HEK293 (cell line): Measurements from ENCODE around the gene RRH.
"Not testable (repeated sequence)": the region's sequence is repeated elsewhere in the genome, so short reads cannot be mapped to it uniquely, and the experiment has no call there.

Source experiments
- CTCF ChIA-PET: fragments of 350-600 bp; formaldehyde crosslinking; extraction: SDS; loops from one replicate; lab custom pipeline; 2021; ENCODE audit warnings: antibody characterized with exemption; lab: Yijun Ruan, JAX
- POLR2A ChIA-PET: fragments of 300-600 bp; formaldehyde crosslinking; extraction: SDS; loops from one replicate; lab custom pipeline; 2020; ENCODE audit warnings: antibody characterized with exemption, inconsistent platforms; lab: Yijun Ruan, JAX
- H3K27ac ChIP-seq: fragments of 200-500 bp; sonication (Bioruptor generic); 2 replicates; pipeline ENCODE4 v1.5.1; 2014; ENCODE audit warnings: low read depth, low read length, control low read depth, inconsistent platforms; ENCODE audit errors: extremely low read depth
- H3K36me3 ChIP-seq, 2 experiments: fragments of 200-500 bp in 1 of 2; sonication (Bioruptor generic) in 1 of 2; 1 replicate in 1 of 2; 2 replicates in 1 of 2; pipeline ENCODE4 v1.5.1; 2014 to 2017; ENCODE audit warnings: inconsistent platforms in 2 of 2, low read length in 2 of 2; ENCODE audit not compliant: control insufficient read depth in 2 of 2, insufficient read depth in 1 of 2
- H3K4me1 ChIP-seq: fragments of 200-500 bp; sonication (Bioruptor generic); 2 replicates; pipeline ENCODE4 v1.5.1; 2014; ENCODE audit warnings: mild to moderate bottlenecking, low read length, inconsistent platforms; ENCODE audit not compliant: control insufficient read depth, insufficient read depth
- H3K4me3 ChIP-seq: 2 replicates; pipeline ENCODE4 v1.5.1; 2011; ENCODE audit warnings: low read depth, mild to moderate bottlenecking, control low read depth, low read length, moderate library complexity
- H3K9me3 ChIP-seq: fragments of 200-500 bp; sonication (Bioruptor generic); 2 replicates; pipeline ENCODE4 v1.5.1; 2014; ENCODE audit warnings: low read depth, low read length, inconsistent platforms; ENCODE audit not compliant: control insufficient read depth, insufficient read depth
- EGR2 ChIP-seq: fragments of 450-650 bp; formaldehyde crosslinking; IDR thresholded peaks from 2 replicates; pipeline ENCODE4 v1.5.1; 2016; ENCODE audit warnings: low read depth, missing biosample characterization, missing genetic modification characterization
- ELK4 ChIP-seq: IDR thresholded peaks from 2 replicates; pipeline ENCODE4 v1.6.1; 2011; ENCODE audit warnings: mild to moderate bottlenecking, low read depth, low read length, borderline replicate concordance
- IKZF3 ChIP-seq: fragments of 450-650 bp; IDR thresholded peaks from 2 replicates; pipeline ENCODE4 v1.5.0; 2018; ENCODE audit warnings: missing biosample characterization, mild to moderate bottlenecking, missing genetic modification characterization, moderate library complexity
- KLF10 ChIP-seq: fragments of 450-650 bp; IDR thresholded peaks from 2 replicates; pipeline ENCODE4 v1.5.1; 2018; ENCODE audit warnings: missing biosample characterization, mild to moderate bottlenecking, missing genetic modification characterization
- PRDM10 ChIP-seq: fragments of 450-650 bp; formaldehyde crosslinking; IDR thresholded peaks from 2 replicates; pipeline ENCODE4 v1.5.1; 2016; ENCODE audit warnings: missing biosample characterization, missing genetic modification characterization
- REPIN1 ChIP-seq: fragments of 450-650 bp; formaldehyde crosslinking; IDR thresholded peaks from 2 replicates; pipeline ENCODE4 v1.5.1; 2017; ENCODE audit warnings: missing biosample characterization, missing genetic modification characterization, low read depth
- SP2 ChIP-seq: fragments of 450-650 bp; formaldehyde crosslinking; IDR thresholded peaks from 2 replicates; pipeline ENCODE4 v1.5.1; 2016; ENCODE audit warnings: missing biosample characterization, missing genetic modification characterization
- SP3 ChIP-seq: fragments of 450-650 bp; formaldehyde crosslinking; IDR thresholded peaks from 2 replicates; pipeline ENCODE4 v1.5.1; 2016; ENCODE audit warnings: missing biosample characterization, missing genetic modification characterization
- YY1 ChIP-seq: fragments of 450-650 bp; formaldehyde crosslinking; IDR thresholded peaks from 2 replicates; pipeline ENCODE4 v1.5.1; 2018; ENCODE audit warnings: missing biosample characterization, missing genetic modification characterization
- ZFHX2 ChIP-seq: fragments of 450-650 bp; formaldehyde crosslinking; conservative IDR thresholded peaks from 2 replicates; pipeline ENCODE4 v1.5.1; 2016; ENCODE audit warnings: missing biosample characterization, missing genetic modification characterization
- ZNF10 ChIP-seq: fragments of 450-650 bp; formaldehyde crosslinking; IDR thresholded peaks from 2 replicates; pipeline ENCODE4 v1.5.1; 2017; ENCODE audit warnings: missing biosample characterization, missing genetic modification characterization
- ZNF221 ChIP-seq: fragments of 450-650 bp; formaldehyde crosslinking; IDR thresholded peaks from 2 replicates; pipeline ENCODE4 v1.5.1; 2017; ENCODE audit warnings: missing biosample characterization, missing genetic modification characterization, borderline replicate concordance
- ZNF398 ChIP-seq: fragments of 450-650 bp; formaldehyde crosslinking; IDR thresholded peaks from 2 replicates; pipeline ENCODE4 v1.5.1; 2017; ENCODE audit warnings: missing biosample characterization, missing genetic modification characterization
- ZNF501 ChIP-seq: fragments of 450-650 bp; formaldehyde crosslinking; IDR thresholded peaks from 2 replicates; pipeline ENCODE4 v1.5.1; 2016; ENCODE audit warnings: missing biosample characterization, missing genetic modification characterization
- ZNF658 ChIP-seq: fragments of 450-650 bp; formaldehyde crosslinking; IDR thresholded peaks from 2 replicates; pipeline ENCODE4; 2016; ENCODE audit warnings: missing biosample characterization, missing genetic modification characterization
- ZNF791 ChIP-seq: fragments of 450-650 bp; formaldehyde crosslinking; IDR thresholded peaks from 2 replicates; pipeline ENCODE4 v1.5.1; 2016; ENCODE audit warnings: missing biosample characterization, missing genetic modification characterization
- ZSCAN23 ChIP-seq: fragments of 450-650 bp; formaldehyde crosslinking; IDR thresholded peaks from 2 replicates; pipeline ENCODE4 v1.5.1; 2016; ENCODE audit warnings: missing biosample characterization, missing genetic modification characterization
- ZSCAN30 ChIP-seq: fragments of 450-650 bp; IDR thresholded peaks from 2 replicates; pipeline ENCODE4 v1.5.1; 2018; ENCODE audit warnings: missing biosample characterization, mild to moderate bottlenecking, missing genetic modification characterization, moderate library complexity

Gene RRH

GRCh38 chr4:109827672-109828071 is at the start of gene RRH:
TSS of gene RRH (plus strand) at chr4:109827972. CDS start at chr4:109828028, 56 bp downstream.
- H3K9me3 ChIP-seq: no peaks in the 10 kb centered on the region
- no peaks in the 10 kb centered on the region for H3K4me1 ChIP-seq
- H3K36me3 ChIP-seq: peaks cover 11 to 23% of the 10 kb centered on the region in 2 experiments; a peak in 2 of 3 replicates
- CTCF ChIA-PET: interaction anchor here (0.6 to 1.7 kb wide), 4 partner anchors 12 to 124 kb away, joined by 3 to 7 read pairs (median 4); partner anchors contain the start of gene GAR1
- H3K4me3 ChIP-seq: no peak within 1 kb of the TSS
- POLR2A ChIA-PET: no interaction called here
- no peak within 1 kb of the TSS for H3K27ac ChIP-seq
- TF ChIP-seq ZNF501 (tag by site-specific recombination): no peak
- TF ChIP-seq SP2 (tag by site-specific recombination): no peak
- TF ChIP-seq EGR2 (tag by site-specific recombination): no peak
- no peak for TF ChIP-seq ZSCAN30
- TF ChIP-seq ZFHX2: no peak
- TF ChIP-seq ELK4: no peak
- no peak for TF ChIP-seq SP3 (tag by site-specific recombination)
- no peak for TF ChIP-seq YY1 (tag by site-specific recombination)
- no peak for TF ChIP-seq ZNF221
- no peak for TF ChIP-seq ZSCAN23 (tag by site-specific recombination)
- TF ChIP-seq ZNF658: no peak
- no peak for TF ChIP-seq IKZF3
- TF ChIP-seq PRDM10 (tag by site-specific recombination): no peak
- no peak for TF ChIP-seq ZNF10
- no peak for TF ChIP-seq REPIN1 (tag by site-specific recombination)
- no peak for TF ChIP-seq ZNF398 (tag by site-specific recombination)
- TF ChIP-seq ZNF791 (tag by site-specific recombination): no peak
- no peak for TF ChIP-seq KLF10 (tag by site-specific recombination)

- H3K36me3 ChIP-seq, POLR2A ChIA-PET, H3K4me3 ChIP-seq, CTCF ChIA-PET, H3K4me1 ChIP-seq, H3K9me3 ChIP-seq, H3K27ac ChIP-seq: not testable (repeated sequence)
These were observed 45.7 kb upstream of the RRH start for GRCh38 chr4:109782092-109782491.
